Thyroid gland (tissue), 4 donors: ENCODE results near the gene POLR1B. TPM values are rescaled to one million over a fixed set of nuclear protein-coding genes. Genes with fewer than 3 reads are reported as not detected.

Experiments
- DNase-seq, 2 donors: peaks; one replicate each; pipeline ENCODE4 v3.0.0-alpha.2; 2019
- H3K27ac ChIP-seq, 3 donors: fragments of 200-600 bp; sonication (generic); 1 replicate in 2 of 3; 2 replicates in 1 of 3; pipeline ENCODE4 v1.5.1; 2016 to 2019; ENCODE audit warnings: mild to moderate bottlenecking in 1 of 3, moderate library complexity in 1 of 3
- H3K27me3 ChIP-seq: fragments of 200-600 bp; sonication (generic); one replicate; pipeline ENCODE4 v1.5.1; 2019
- H3K36me3 ChIP-seq, 2 donors: fragments of 200-600 bp; sonication (generic); one replicate each; pipeline ENCODE4 v1.5.1; 2016 to 2019
- H3K4me1 ChIP-seq, 2 donors: fragments of 200-600 bp; sonication (generic); one replicate each; pipeline ENCODE4 v1.5.1; 2017 to 2019
- H3K4me3 ChIP-seq, 3 donors: fragments of 200-600 bp; sonication (generic); replicated peaks in 1 of 3; 1 replicate in 2 of 3; 2 replicates in 1 of 3; pipeline ENCODE4 v1.5.1; 2016; ENCODE audit warnings: mild to moderate bottlenecking in 1 of 3
- H3K9me3 ChIP-seq: fragments of 200-600 bp; sonication (generic); one replicate; pipeline ENCODE4 v1.5.1; 2017
- POLR2A ChIP-seq, 2 donors: fragments of 450-650 bp; IDR thresholded peaks; one replicate each; pipeline ENCODE4 v1.6.1; 2017; ENCODE audit warnings: antibody characterized with exemption in 2 of 2, mild to moderate bottlenecking in 2 of 2, moderate library complexity in 1 of 2
- WGBS, 2 donors: methylation state at CpG; one replicate each; pipeline ENCODE4 v1.1.5; 2017; 5-methylcytosine and 5-hydroxymethylcytosine counted together
- intact Hi-C: fragments of 100-400 bp; cut with DNase I; formaldehyde crosslinking; loops from one replicate; pipeline ENCODE4 v1.15.1; 2023
- total RNA-seq, 4 donors: library from RNA; depleted of rRNA; stranded (reverse); fragments of >200 nt; gene quantifications; one replicate each; pipeline ENCODE4 v1.2.3, GENCODE V29; 2016
- TF ChIP-seq, protein P1 (sequence below), 6 experiments: fragments of 200-600 bp in 3 of 6; fragments of 450-650 bp in 3 of 6; sonication (generic) in 3 of 6; IDR thresholded peaks; one replicate each; pipeline ENCODE4 v1.5.1; 2016 to 2019; ENCODE audit warnings: antibody characterized with exemption in 6 of 6, mild to moderate bottlenecking in 2 of 6, inconsistent platforms in 1 of 6, moderate library complexity in 1 of 6

Gene POLR1B
- total RNA-seq, 4 donors from 2014 or later = 18.5 to 27.4 (median 23.2) TPM

DNA sequence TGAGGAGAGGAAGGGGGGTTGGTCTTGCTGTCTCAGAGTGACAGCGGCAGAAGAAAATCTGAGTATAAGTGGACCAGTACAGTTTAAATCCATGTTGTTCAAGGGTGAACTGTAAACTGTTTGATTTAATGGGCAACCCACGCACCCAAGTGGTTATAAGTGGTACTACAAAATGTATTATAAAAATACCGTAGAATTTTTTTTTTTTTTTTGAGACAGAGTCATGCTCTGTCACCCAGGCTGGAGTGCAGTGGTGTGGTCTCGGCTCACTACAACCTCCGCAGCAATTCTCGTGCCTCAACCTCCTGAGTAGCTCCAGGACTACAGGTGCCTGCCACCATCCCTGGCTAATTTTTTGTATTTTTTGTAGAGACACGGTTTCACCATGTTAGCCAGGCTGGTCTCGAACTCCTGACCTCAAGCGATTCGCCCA, 40.1 kb downstream of the POLR1B start:
- Histone ChIP-seq H3K4me3 (no peak overlapping the region), H3K9me3 (no peaks in the 10 kb centered on the region), H3K36me3 (peaks cover 0 to 7% of the 10 kb centered on the region in 2 donors), H3K27me3 (no peaks in the 10 kb centered on the region), H3K4me1 (peaks cover 15 to 18% of the 10 kb centered on the region in 2 donors), H3K27ac (no peak overlapping the region)
- no peak for TF ChIP-seq POLR2A (IDR thresholded peaks at IDR 0.05)
- TF ChIP-seq, protein P1, sequence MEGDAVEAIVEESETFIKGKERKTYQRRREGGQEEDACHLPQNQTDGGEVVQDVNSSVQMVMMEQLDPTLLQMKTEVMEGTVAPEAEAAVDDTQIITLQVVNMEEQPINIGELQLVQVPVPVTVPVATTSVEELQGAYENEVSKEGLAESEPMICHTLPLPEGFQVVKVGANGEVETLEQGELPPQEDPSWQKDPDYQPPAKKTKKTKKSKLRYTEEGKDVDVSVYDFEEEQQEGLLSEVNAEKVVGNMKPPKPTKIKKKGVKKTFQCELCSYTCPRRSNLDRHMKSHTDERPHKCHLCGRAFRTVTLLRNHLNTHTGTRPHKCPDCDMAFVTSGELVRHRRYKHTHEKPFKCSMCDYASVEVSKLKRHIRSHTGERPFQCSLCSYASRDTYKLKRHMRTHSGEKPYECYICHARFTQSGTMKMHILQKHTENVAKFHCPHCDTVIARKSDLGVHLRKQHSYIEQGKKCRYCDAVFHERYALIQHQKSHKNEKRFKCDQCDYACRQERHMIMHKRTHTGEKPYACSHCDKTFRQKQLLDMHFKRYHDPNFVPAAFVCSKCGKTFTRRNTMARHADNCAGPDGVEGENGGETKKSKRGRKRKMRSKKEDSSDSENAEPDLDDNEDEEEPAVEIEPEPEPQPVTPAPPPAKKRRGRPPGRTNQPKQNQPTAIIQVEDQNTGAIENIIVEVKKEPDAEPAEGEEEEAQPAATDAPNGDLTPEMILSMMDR (IDR thresholded peaks at IDR 0.05) = peak; percentile 30 to 63 (median 48)
- intact Hi-C loops = no loop called here
- DNase-seq = peak; percentile 28 to 41
- WGBS, 2 donors = 38 to 42% methylated on average over 10 of the region's 10 CpGs

DNA sequence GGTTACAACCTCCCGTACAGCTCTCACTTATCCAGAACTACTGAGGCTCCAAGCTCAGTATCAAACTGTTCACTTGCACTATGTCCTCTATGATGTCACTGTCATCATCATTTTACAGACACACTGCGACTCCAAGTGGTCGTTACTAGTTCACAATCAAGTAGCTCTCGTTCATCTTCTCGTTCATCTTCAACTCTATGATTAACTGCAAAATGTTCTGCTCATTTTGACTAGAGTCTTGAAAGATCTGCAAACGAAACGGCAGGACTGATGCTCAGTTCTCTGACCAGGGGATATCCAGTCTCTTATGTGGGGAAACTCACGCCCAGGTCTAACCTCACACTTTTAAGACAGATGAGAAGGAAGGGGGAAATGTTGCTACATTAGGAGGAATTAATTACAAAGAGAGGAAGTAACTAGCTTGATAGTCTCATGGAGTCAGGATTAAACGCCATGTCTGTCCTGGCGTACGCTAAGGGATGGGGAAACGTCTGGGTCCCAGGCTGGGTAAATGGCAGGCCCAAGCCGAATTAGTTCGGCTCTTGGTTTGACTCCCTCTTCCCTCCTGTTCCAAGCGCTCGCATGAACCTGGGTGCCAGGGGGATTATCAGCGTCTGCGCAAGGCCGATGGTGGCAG, 41.4 kb downstream of the POLR1B start:
- 36 to 37% methylated on average over 17 to 19 of the region's 19 CpGs for WGBS, 2 donors
- no peak for DNase-seq

DNA sequence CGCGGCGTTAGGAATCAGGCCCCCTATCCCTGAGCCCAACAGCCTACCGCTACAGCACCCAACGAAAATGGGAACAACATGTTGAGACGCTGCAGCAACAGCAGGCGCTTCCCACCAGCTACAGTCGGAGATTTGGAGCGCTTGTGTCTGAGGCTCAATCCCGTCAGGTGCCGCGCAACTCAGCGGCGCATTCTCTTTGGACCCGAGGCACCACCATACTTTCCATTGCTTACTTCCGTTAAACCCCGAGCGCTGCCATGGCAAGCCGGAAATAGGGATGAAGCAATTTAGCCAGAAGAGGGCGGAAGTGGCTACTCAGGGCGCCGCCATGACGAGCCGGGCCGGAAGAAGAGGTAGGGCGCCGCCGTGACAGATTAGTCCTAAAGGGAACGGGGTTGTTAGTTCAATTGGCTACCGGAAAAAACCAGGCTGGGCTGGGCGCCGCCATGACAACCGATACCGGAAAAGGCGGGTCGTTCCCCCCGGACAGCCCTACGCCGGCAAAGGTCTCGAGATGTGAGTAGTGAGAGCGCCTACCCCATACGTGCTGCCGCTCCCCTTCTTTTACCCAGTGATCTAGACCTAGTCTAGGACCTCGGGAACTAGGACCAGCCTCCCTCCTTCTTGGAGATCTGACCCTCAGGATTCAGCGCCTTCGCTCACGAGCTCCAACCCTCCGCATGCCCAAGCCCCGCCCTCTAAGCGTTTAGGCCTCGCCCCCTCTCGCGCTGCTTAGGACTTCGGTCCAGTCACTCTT, 42.0 kb downstream of the POLR1B start, which contains the start of gene CHCHD5:
CHCHD5 (plus strand) TSS at position 476 of the 757 bp plus-strand sequence; CDS start at position 515, 39 bp downstream.
- H3K27ac ChIP-seq = peak within 1 kb of the TSS; percentile 83 to 96 (median 95)
- H3K27me3 ChIP-seq = no peaks in the 10 kb centered on the region
- 1% methylated on average over 41 to 52 of the region's 54 CpGs for WGBS, 2 donors
- intact Hi-C loops = no loop called here
- peak; percentile 97 to 98 for DNase-seq
- no peaks in the 10 kb centered on the region for H3K9me3 ChIP-seq
- H3K4me1 ChIP-seq = peaks cover 15 to 18% of the 10 kb centered on the region in 2 donors
- H3K4me3 ChIP-seq = peak within 1 kb of the TSS; percentile 56 to 66 (median 64)
- peaks cover 0 to 11% of the 10 kb centered on the region in 2 donors for H3K36me3 ChIP-seq
- TF ChIP-seq, protein P1 (IDR thresholded peaks at IDR 0.05) = peak in 2 of 6 experiments; percentile 15 to 38
- peak in 1 of 2 donors; percentile 75 for TF ChIP-seq POLR2A (IDR thresholded peaks at IDR 0.05)

More for the DNA sequence above, 41.4 kb downstream of the POLR1B start:
- peaks cover 0 to 11% of the 10 kb centered on the region in 2 donors for H3K36me3 ChIP-seq
- TF ChIP-seq, protein P1 (IDR thresholded peaks at IDR 0.05) = no peak
- TF ChIP-seq POLR2A (IDR thresholded peaks at IDR 0.05) = no peak
- H3K4me3 ChIP-seq = peak overlapping the region; percentile 28 to 64 (median 56)
- no peaks in the 10 kb centered on the region for H3K27me3 ChIP-seq
- peaks cover 15 to 18% of the 10 kb centered on the region in 2 donors for H3K4me1 ChIP-seq
- intact Hi-C loops = no loop called here
- H3K9me3 ChIP-seq = no peaks in the 10 kb centered on the region
- H3K27ac ChIP-seq = peak overlapping the region; percentile 83 to 96 (median 95)

DNA sequence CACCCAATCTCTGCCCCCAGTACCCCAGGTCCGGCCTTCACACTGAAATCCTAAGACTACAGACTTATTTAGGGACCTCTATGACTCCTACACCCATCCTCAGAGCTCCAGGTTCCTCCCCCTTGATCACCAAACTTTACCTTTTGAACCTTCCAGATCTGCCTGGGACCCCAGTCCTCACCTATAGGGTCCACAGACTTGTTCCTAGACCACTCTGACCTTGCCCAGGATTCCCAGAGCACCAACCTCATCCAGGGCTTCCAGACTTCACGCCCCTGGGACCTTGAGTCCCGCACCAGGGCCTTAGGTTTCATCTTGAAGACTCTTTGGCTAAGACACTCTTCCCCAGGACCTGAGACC, 42.6 kb downstream of the POLR1B start:
- Histone ChIP-seq H3K36me3 (peaks cover 0 to 11% of the 10 kb centered on the region in 2 donors), H3K27ac (peak overlapping the region; percentile 83 to 96 (median 95)), H3K4me3 (peak overlapping the region; percentile 52 to 66 (median 64)), H3K27me3 (no peaks in the 10 kb centered on the region), H3K9me3 (no peaks in the 10 kb centered on the region), H3K4me1 (peaks cover 15 to 18% of the 10 kb centered on the region in 2 donors)
- intact Hi-C loops = loop anchor here (5.0 kb wide), 1 partner anchor 103 kb away; the partner anchor contains the start of gene TTL
- 62 to 63% methylated on average over 3 of the region's 3 CpGs for WGBS, 2 donors
- TF ChIP-seq, protein P1 (IDR thresholded peaks at IDR 0.05) = no peak
- TF ChIP-seq POLR2A (IDR thresholded peaks at IDR 0.05) = no peak
- no peak for DNase-seq
